22Rv1 (cell line): Measurements from ENCODE around the gene TMEM165.

Experiments
- CTCF ChIP-seq: fragments of 450-650 bp; IDR thresholded peaks from 2 replicates; pipeline ENCODE4 v1.5.1; 2017; ENCODE audit warnings: mild to moderate bottlenecking
- ZFX ChIP-seq: fragments of 450-650 bp; IDR thresholded peaks from 2 replicates; pipeline ENCODE4 v1.6.1; 2017; ENCODE audit warnings: antibody characterized with exemption, borderline replicate concordance

- no peak for TF ChIP-seq CTCF
- no peak for TF ChIP-seq ZFX
These were observed 15.2 kb upstream of the TMEM165 start for GRCh38 chr4:55380576-55380975.
